Measurements from ENCODE around the gene ASF1B.

DNA sequence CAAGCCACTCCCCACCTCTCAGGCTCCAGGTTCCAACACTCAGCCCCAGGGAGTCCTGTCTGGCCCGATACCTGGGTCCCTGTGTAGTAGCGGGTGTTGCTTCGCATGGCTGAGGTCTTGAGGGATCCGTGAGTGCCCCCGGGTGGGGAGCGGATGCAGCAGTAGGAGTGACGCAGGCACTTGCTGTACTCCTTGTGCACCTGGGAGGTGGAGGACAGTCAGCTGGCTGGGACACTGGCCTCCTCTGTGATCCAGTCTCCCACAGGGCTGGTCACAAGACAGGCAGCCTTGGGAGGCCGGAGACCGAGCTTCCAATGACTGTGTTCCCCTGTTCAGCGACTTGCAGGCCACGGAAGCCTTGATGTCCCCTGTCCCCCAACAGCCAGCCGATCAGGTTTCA, 16.3 kb upstream of the ASF1B start:
- no peak for TF ChIP-seq POLR2A (IDR thresholded peaks at IDR 0.05)
- TF ChIP-seq, protein P1, sequence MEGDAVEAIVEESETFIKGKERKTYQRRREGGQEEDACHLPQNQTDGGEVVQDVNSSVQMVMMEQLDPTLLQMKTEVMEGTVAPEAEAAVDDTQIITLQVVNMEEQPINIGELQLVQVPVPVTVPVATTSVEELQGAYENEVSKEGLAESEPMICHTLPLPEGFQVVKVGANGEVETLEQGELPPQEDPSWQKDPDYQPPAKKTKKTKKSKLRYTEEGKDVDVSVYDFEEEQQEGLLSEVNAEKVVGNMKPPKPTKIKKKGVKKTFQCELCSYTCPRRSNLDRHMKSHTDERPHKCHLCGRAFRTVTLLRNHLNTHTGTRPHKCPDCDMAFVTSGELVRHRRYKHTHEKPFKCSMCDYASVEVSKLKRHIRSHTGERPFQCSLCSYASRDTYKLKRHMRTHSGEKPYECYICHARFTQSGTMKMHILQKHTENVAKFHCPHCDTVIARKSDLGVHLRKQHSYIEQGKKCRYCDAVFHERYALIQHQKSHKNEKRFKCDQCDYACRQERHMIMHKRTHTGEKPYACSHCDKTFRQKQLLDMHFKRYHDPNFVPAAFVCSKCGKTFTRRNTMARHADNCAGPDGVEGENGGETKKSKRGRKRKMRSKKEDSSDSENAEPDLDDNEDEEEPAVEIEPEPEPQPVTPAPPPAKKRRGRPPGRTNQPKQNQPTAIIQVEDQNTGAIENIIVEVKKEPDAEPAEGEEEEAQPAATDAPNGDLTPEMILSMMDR (IDR thresholded peaks at IDR 0.05): no peak

All from adrenal gland (tissue), 5 donors.